ENCODE measurements around the gene CRB1. TPM values are rescaled to one million over a fixed set of nuclear protein-coding genes. Genes with fewer than 3 reads are reported as not detected.

Gene CRB1
- not detected for polyA plus RNA-seq (2013, experiment 1 of 2)
- not detected for polyA plus RNA-seq (2013, experiment 2 of 2)

DNA sequence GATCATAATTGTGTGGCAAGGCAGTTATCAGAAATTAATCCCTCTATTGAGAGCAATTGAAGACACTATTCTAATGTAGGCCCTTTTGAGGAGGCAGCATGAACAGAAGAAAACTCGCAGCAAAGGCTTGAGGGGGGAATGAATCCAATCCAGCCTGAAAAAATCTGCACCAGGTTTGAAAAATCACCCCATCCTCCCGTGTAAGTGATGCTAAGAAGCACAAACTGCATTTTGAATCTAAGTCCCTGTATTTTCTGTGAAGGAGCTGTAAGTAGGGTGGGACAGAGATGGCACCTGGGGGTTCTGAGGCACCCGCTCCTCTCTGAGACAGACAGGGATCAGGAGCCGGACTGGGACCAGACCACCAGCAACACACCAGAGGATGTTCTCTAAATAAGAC lies at the start of gene CRB1:
TSS of gene CRB1 (plus strand) at position 241 of the 400 bp plus-strand sequence. CDS start 161 bp downstream, outside the sequence.
- H3K4me3 ChIP-seq (ENCODE audit: low read length): no peak within 1 kb of the TSS
- H4K8ac ChIP-seq (ENCODE audit: low read depth, low read length): no peak within 1 kb of the TSS
- no peak within 1 kb of the TSS for H2AK5ac ChIP-seq (ENCODE audit: low read length)
- no peaks in the 10 kb centered on the region for H3K36me3 ChIP-seq (ENCODE audit: control insufficient read depth, insufficient read depth, low read length)
- H3K27me3 ChIP-seq (ENCODE audit: insufficient read depth, low read length, poor library complexity): no peaks in the 10 kb centered on the region
- H4K5ac ChIP-seq (ENCODE audit: low read length): no peak within 1 kb of the TSS
- no peak within 1 kb of the TSS for H2BK5ac ChIP-seq (ENCODE audit: low read length)
- H3K18ac ChIP-seq (ENCODE audit: low read length): no peak within 1 kb of the TSS
- H3K4me2 ChIP-seq (ENCODE audit: low read length): no peak within 1 kb of the TSS
- H3K56ac ChIP-seq (ENCODE audit: low read length): no peak within 1 kb of the TSS
- H3K79me2 ChIP-seq (ENCODE audit: control insufficient read depth, insufficient read depth, low read length): no peaks in the 10 kb centered on the region
- peak; percentile 10 for DNase-seq
- H3K23ac ChIP-seq (ENCODE audit: low read length): no peak within 1 kb of the TSS
- H3K27ac ChIP-seq (ENCODE audit: low read depth, low read length): no peak within 1 kb of the TSS
- no peak within 1 kb of the TSS for H3K4ac ChIP-seq (ENCODE audit: low read depth, low read length)
- H3K9ac ChIP-seq (ENCODE audit: low read length): no peak within 1 kb of the TSS
- H2BK120ac ChIP-seq (ENCODE audit: low read depth, low read length): no peak within 1 kb of the TSS
- no peak within 1 kb of the TSS for H2BK15ac ChIP-seq (replicated peaks; ENCODE audit: low read depth)
- no CpG with 5 or more reads among the region's 4 CpGs for WGBS (ENCODE audit: extremely low coverage, insufficient coverage, low lambda C conversion rate)
- H3K79me1 ChIP-seq (ENCODE audit: low read length): no peaks in the 10 kb centered on the region
- no peaks in the 10 kb centered on the region for H3K4me1 ChIP-seq (ENCODE audit: control insufficient read depth, low read depth, low read length)

DNA sequence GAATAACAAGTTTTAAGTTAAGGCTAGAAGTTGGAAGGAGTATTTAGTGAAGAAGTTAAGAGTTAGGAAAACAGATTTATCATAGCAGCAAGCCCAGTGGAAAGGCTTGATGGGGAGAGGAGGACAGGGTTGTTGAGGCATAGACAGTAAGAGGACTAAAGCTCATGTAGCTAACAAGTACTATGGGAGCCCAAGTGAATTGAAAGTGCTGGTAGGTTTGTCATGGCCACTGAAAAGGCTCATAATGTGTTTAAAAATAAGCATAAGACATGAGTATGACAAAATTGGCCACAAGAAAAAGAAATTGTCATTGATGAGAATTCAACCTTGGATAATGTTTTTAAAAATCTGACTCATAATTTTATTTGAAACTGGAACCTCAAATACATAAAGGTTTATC lies 49.2 kb upstream of the CRB1 start:
- Histone ChIP-seq H3K4me1 (ENCODE audit: control insufficient read depth, low read depth, low read length) (peaks cover 2% of the 10 kb centered on the region), H3K79me2 (ENCODE audit: control insufficient read depth, insufficient read depth, low read length) (no peaks in the 10 kb centered on the region), H3K4me2 (ENCODE audit: low read length) (no peak overlapping the region), H3K56ac (ENCODE audit: low read length) (no peak overlapping the region), H3K27ac (ENCODE audit: low read depth, low read length) (no peak overlapping the region), H2BK5ac (ENCODE audit: low read length) (no peak overlapping the region), H4K5ac (ENCODE audit: low read length) (no peak overlapping the region), H3K27me3 (ENCODE audit: insufficient read depth, low read length, poor library complexity) (no peaks in the 10 kb centered on the region), H3K36me3 (ENCODE audit: control insufficient read depth, insufficient read depth, low read length) (no peaks in the 10 kb centered on the region), H3K23ac (ENCODE audit: low read length) (no peak overlapping the region), H3K4me3 (ENCODE audit: low read length) (no peak overlapping the region), H3K18ac (ENCODE audit: low read length) (no peak overlapping the region), H3K9ac (ENCODE audit: low read length) (no peak overlapping the region), H2BK15ac (replicated peaks; ENCODE audit: low read depth) (no peak overlapping the region), H3K4ac (ENCODE audit: low read depth, low read length) (no peak overlapping the region), H4K8ac (ENCODE audit: low read depth, low read length) (no peak overlapping the region), H2BK120ac (ENCODE audit: low read depth, low read length) (no peak overlapping the region), H3K79me1 (ENCODE audit: low read length) (no peaks in the 10 kb centered on the region), H2AK5ac (ENCODE audit: low read length) (no peak overlapping the region)
- DNase-seq: no peak

GRCh38 chr1:197222025-197222685 lies 45.9 kb upstream of the CRB1 start:
- H2AK5ac ChIP-seq (ENCODE audit: low read length): no peak overlapping the region
- no peak overlapping the region for H3K4me3 ChIP-seq (ENCODE audit: low read length)
- H3K79me1 ChIP-seq (ENCODE audit: low read length): no peaks in the 10 kb centered on the region
- no peaks in the 10 kb centered on the region for H3K36me3 ChIP-seq (ENCODE audit: control insufficient read depth, insufficient read depth, low read length)
- no peak overlapping the region for H2BK5ac ChIP-seq (ENCODE audit: low read length)
- peak; percentile 23 for DNase-seq
- H3K56ac ChIP-seq (ENCODE audit: low read length): no peak overlapping the region
- no peak overlapping the region for H2BK15ac ChIP-seq (replicated peaks; ENCODE audit: low read depth)
- WGBS (ENCODE audit: extremely low coverage, insufficient coverage, low lambda C conversion rate): no CpG with 5 or more reads among the region's 21 CpGs
- H3K4ac ChIP-seq (ENCODE audit: low read depth, low read length): no peak overlapping the region
- H3K9ac ChIP-seq (ENCODE audit: low read length): no peak overlapping the region
- peaks cover 2% of the 10 kb centered on the region for H3K4me1 ChIP-seq (ENCODE audit: control insufficient read depth, low read depth, low read length)
- no peak overlapping the region for H2BK120ac ChIP-seq (ENCODE audit: low read depth, low read length)
- no peaks in the 10 kb centered on the region for H3K79me2 ChIP-seq (ENCODE audit: control insufficient read depth, insufficient read depth, low read length)
- H3K27ac ChIP-seq (ENCODE audit: low read depth, low read length): no peak overlapping the region
- no peak overlapping the region for H3K4me2 ChIP-seq (ENCODE audit: low read length)
- H4K8ac ChIP-seq (ENCODE audit: low read depth, low read length): no peak overlapping the region
- H3K27me3 ChIP-seq (ENCODE audit: insufficient read depth, low read length, poor library complexity): no peaks in the 10 kb centered on the region
- H4K5ac ChIP-seq (ENCODE audit: low read length): no peak overlapping the region
- H3K23ac ChIP-seq (ENCODE audit: low read length): no peak overlapping the region
- H3K18ac ChIP-seq (ENCODE audit: low read length): no peak overlapping the region

DNA sequence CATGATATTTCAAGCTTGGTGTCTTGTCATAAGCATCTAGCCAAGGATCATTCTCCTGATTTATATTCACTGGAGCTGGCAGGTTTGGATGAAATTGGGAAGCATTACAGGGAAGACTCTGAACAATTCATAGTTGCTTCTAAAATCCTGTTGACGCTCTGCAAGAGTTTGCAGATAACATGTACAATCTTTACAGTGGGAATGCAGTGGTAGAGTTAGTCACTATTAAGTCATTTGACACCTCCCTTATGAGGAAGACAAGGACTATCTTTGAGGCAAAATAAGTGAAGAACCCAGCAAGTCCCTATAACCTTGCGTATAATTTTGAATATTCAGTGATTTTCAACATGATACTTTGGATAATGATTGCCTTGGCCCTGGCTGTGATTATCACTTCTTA lies 45.3 kb upstream of the CRB1 start:
- Histone ChIP-seq H4K5ac (ENCODE audit: low read length) (no peak overlapping the region), H3K79me2 (ENCODE audit: control insufficient read depth, insufficient read depth, low read length) (no peaks in the 10 kb centered on the region), H3K18ac (ENCODE audit: low read length) (no peak overlapping the region), H2BK15ac (replicated peaks; ENCODE audit: low read depth) (no peak overlapping the region), H3K27ac (ENCODE audit: low read depth, low read length) (no peak overlapping the region), H3K4me3 (ENCODE audit: low read length) (no peak overlapping the region), H3K4ac (ENCODE audit: low read depth, low read length) (no peak overlapping the region), H3K9ac (ENCODE audit: low read length) (no peak overlapping the region), H2BK5ac (ENCODE audit: low read length) (no peak overlapping the region), H3K79me1 (ENCODE audit: low read length) (no peaks in the 10 kb centered on the region), H3K4me2 (ENCODE audit: low read length) (no peak overlapping the region), H3K4me1 (ENCODE audit: control insufficient read depth, low read depth, low read length) (peaks cover 2% of the 10 kb centered on the region), H3K56ac (ENCODE audit: low read length) (no peak overlapping the region), H2AK5ac (ENCODE audit: low read length) (no peak overlapping the region), H3K23ac (ENCODE audit: low read length) (no peak overlapping the region), H3K27me3 (ENCODE audit: insufficient read depth, low read length, poor library complexity) (no peaks in the 10 kb centered on the region), H2BK120ac (ENCODE audit: low read depth, low read length) (no peak overlapping the region), H4K8ac (ENCODE audit: low read depth, low read length) (no peak overlapping the region), H3K36me3 (ENCODE audit: control insufficient read depth, insufficient read depth, low read length) (no peaks in the 10 kb centered on the region)
- no CpG with 5 or more reads among the region's 2 CpGs for WGBS (ENCODE audit: extremely low coverage, insufficient coverage, low lambda C conversion rate)
- DNase-seq: no peak

- Histone ChIP-seq H4K5ac (ENCODE audit: low read length) (no peak overlapping the region), H2AK5ac (ENCODE audit: low read length) (no peak overlapping the region), H3K79me2 (ENCODE audit: control insufficient read depth, insufficient read depth, low read length) (no peaks in the 10 kb centered on the region), H3K56ac (ENCODE audit: low read length) (no peak overlapping the region), H4K8ac (ENCODE audit: low read depth, low read length) (no peak overlapping the region), H3K18ac (ENCODE audit: low read length) (no peak overlapping the region), H3K79me1 (ENCODE audit: low read length) (no peaks in the 10 kb centered on the region), H3K4me2 (ENCODE audit: low read length) (no peak overlapping the region), H3K36me3 (ENCODE audit: control insufficient read depth, insufficient read depth, low read length) (no peaks in the 10 kb centered on the region), H2BK5ac (ENCODE audit: low read length) (no peak overlapping the region), H3K4ac (ENCODE audit: low read depth, low read length) (no peak overlapping the region), H2BK15ac (replicated peaks; ENCODE audit: low read depth) (no peak overlapping the region), H3K23ac (ENCODE audit: low read length) (no peak overlapping the region), H3K9ac (ENCODE audit: low read length) (no peak overlapping the region), H3K4me3 (ENCODE audit: low read length) (no peak overlapping the region), H2BK120ac (ENCODE audit: low read depth, low read length) (no peak overlapping the region), H3K27ac (ENCODE audit: low read depth, low read length) (no peak overlapping the region), H3K4me1 (ENCODE audit: control insufficient read depth, low read depth, low read length) (peaks cover 2% of the 10 kb centered on the region), H3K27me3 (ENCODE audit: insufficient read depth, low read length, poor library complexity) (no peaks in the 10 kb centered on the region)
- no peak for DNase-seq
- no CpG with 5 or more reads among the region's 1 CpG for WGBS (ENCODE audit: extremely low coverage, insufficient coverage, low lambda C conversion rate)
These were observed 43.9 kb upstream of the CRB1 start for GRCh38 chr1:197224160-197224559.

DNA sequence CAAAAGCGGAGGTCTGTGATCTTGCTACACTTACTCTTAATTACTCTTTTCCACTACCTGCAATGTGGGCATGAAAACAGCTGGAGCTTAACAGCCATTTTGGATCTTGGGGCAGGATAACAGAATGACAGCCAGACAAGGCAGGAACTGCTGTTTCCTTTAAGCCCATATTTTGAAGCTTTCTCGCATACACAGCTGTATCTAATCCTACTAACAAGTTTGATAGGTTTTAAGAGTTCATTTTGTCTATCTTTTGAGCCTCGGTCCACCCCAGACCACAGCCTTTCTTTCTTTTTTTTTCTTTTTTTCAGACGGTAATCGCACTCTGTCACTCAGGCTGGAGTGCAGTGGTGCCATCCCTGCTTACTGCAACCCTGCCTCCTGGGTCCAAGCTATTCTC lies 42.4 kb upstream of the CRB1 start:
- Histone ChIP-seq H3K79me1 (ENCODE audit: low read length) (no peaks in the 10 kb centered on the region), H3K27ac (ENCODE audit: low read depth, low read length) (no peak overlapping the region), H3K18ac (ENCODE audit: low read length) (no peak overlapping the region), H3K56ac (ENCODE audit: low read length) (no peak overlapping the region), H3K4me3 (ENCODE audit: low read length) (no peak overlapping the region), H3K23ac (ENCODE audit: low read length) (no peak overlapping the region), H3K9ac (ENCODE audit: low read length) (no peak overlapping the region), H3K79me2 (ENCODE audit: control insufficient read depth, insufficient read depth, low read length) (no peaks in the 10 kb centered on the region), H3K4ac (ENCODE audit: low read depth, low read length) (no peak overlapping the region), H2BK15ac (replicated peaks; ENCODE audit: low read depth) (no peak overlapping the region), H4K8ac (ENCODE audit: low read depth, low read length) (no peak overlapping the region), H2BK120ac (ENCODE audit: low read depth, low read length) (no peak overlapping the region), H2AK5ac (ENCODE audit: low read length) (no peak overlapping the region), H3K4me1 (ENCODE audit: control insufficient read depth, low read depth, low read length) (no peaks in the 10 kb centered on the region), H4K5ac (ENCODE audit: low read length) (no peak overlapping the region), H3K27me3 (ENCODE audit: insufficient read depth, low read length, poor library complexity) (no peaks in the 10 kb centered on the region), H3K36me3 (ENCODE audit: control insufficient read depth, insufficient read depth, low read length) (no peaks in the 10 kb centered on the region), H3K4me2 (ENCODE audit: low read length) (no peak overlapping the region), H2BK5ac (ENCODE audit: low read length) (no peak overlapping the region)
- no CpG with 5 or more reads among the region's 5 CpGs for WGBS (ENCODE audit: extremely low coverage, insufficient coverage, low lambda C conversion rate)
- DNase-seq: no peak

Measured in mesendoderm (in vitro differentiated cells).